Renal pelvis (tissue), 4 donors: Measurements from ENCODE around the gene EID3. TPM values are rescaled to one million over a fixed set of nuclear protein-coding genes. Genes with fewer than 3 reads are reported as not detected.
"Not testable (repeated sequence)": the region's sequence is repeated elsewhere in the genome, so short reads cannot be mapped to it uniquely, and the experiment has no call there.

Experiments
- DNase-seq: peaks from one replicate; pipeline ENCODE4 v3.0.0-alpha.2; 2013
- polyA plus RNA-seq, 3 donors: library from polyadenylated mRNA; unstranded; fragments of 120-200 nt; gene quantifications; one replicate each; pipeline ENCODE4 v1.2.1, GENCODE V29; 2013; ENCODE audit not compliant: insufficient read length in 3 of 3

EID3 gene
- polyA plus RNA-seq, 3 donors: 4.4 to 4.5 (median 4.5) TPM

GRCh38 chr12:104309446-104309993 lies 6.0 kb downstream of the EID3 start:
- DNase-seq: no peak

GRCh38 chr12:104310751-104311633 lies 7.5 kb downstream of the EID3 start:
- DNase-seq: no peak

DNA sequence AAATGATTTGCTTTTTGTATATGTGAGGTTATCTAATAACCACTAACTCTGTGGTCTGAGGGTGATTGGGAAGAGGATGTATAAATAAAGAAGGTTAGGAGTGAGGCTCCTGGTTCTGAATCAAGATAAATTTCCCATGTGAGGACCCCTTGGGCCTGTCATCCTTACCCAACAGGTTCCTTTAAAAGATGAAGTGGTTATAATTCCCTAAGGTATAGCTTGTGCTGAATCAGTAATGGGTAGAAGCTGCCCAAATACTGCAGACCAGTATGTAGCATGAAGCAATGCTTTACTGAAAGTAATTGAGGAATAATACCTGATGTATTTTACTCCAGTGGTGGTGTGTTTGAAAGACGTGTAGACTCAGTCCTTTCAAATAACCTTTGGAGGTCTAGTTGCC lies 8.7 kb downstream of the EID3 start:
- DNase-seq: no peak

DNA sequence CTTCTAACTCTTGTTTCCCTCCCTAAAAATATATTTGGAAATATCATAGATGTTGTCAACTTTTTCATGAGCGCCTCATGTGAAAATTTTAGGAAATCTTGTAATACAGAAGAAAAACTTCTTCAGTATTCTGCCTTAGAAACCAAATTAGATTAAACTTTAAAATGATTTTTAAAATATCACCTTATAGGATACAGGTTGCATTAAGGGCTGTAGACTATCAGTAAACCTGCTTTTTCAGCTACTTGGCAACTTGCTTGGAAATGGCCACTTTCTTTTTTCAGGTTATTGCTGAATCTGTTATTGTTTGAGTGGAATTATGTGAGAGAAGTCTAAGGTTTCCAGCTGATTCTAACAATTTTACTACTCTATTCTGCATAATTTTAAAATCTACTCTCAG lies 9.1 kb downstream of the EID3 start:
- DNase-seq: no peak

GRCh38 chr12:104313568-104314241 lies 10.2 kb downstream of the EID3 start:
- no peak for DNase-seq

- no peak for DNase-seq
Observed at GRCh38 chr12:104314242-104314614, 10.7 kb downstream of the EID3 start.

DNA sequence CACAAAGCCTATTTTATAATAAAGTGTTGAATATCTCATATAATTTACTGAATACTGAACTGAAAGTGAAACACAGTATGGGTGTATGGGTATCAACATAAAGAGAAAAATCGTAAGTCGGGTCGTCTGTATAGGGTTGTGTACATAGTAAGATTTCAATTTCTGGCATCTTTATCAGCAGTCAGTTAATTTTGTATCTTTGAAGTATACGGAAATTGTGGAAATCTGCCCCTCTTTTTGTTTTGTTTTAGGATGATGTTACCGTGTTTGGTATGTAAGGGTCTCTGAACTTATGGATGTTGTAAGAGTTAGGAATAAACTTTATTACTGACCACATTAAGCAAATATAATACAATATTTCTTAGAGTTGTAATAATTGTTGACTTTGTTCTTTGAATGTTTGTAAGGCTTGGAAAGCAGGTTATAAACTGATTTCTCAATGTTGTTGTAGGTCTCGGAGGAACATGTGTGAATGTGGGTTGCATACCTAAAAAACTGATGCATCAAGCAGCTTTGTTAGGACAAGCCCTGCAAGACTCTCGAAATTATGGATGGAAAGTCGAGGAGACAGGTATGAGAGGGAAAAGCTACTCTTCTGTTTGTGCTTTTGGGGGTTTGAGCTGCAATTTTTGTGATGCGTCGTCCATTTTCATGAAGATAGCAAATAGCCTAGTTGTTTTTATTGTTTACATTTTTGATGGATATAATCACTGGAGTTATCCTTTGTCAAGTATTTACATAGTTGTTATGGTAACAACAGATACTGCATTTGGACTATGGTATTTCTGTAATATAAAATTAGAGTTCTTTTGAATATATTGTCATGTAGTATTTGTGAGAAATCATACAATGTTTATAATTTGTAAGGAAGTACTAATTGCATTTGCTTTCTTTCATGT lies 12.0 kb downstream of the EID3 start:
- DNase-seq: no peak

GRCh38 chr12:104316936-104317335 lies 13.4 kb downstream of the EID3 start:
- DNase-seq: no peak

DNA sequence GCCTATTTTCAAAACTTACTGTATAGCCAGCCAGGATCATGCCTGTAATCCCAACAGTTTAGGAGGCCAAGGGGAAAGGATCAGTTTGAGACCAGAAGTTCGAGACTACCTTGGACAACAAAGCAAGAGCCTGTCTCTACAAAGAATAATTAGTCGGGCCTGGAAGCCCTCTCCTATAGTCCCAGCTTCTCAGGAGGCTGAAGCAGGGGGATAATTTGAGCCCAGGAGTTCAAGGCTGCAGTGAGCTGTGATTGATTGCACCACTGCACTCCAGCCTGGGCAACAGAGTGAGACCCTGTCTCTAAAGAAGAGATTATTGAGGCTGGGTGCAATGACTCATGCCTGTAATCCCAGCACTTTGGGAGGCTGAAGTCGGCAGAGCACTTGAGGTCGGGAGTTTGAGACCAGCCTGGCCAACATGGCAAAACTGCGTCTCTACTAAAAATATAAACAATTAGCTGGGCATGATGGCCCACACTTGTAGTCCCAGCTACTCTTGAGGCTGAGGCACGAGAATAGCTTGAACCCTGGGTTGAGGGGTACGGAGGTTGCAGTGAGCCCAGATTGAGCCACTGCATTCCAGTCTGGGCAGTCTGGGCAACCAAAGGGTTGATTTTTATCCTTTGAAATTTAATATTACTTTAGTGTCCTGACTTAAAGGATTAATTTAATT lies 14.1 kb downstream of the EID3 start:
- no peak for DNase-seq

DNA sequence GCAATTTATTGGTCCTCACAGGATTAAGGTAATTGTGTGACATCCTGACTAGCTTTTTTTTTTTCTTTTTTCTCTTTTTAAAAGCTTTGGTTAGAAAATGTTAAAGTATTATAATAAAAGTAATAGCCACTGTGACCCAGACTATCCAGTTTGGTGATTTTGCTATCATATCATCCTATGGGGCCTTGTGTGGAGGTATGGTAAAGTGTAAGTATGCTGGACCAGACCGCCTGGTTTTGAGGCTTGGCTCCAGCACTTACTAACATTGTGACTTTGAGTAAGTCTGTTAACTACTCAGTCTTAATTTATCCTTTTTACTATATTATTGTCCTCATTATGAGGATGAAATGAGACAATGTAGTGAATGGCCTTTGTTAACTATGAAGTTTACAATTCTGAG lies 15.5 kb downstream of the EID3 start:
- no peak for DNase-seq

DNA sequence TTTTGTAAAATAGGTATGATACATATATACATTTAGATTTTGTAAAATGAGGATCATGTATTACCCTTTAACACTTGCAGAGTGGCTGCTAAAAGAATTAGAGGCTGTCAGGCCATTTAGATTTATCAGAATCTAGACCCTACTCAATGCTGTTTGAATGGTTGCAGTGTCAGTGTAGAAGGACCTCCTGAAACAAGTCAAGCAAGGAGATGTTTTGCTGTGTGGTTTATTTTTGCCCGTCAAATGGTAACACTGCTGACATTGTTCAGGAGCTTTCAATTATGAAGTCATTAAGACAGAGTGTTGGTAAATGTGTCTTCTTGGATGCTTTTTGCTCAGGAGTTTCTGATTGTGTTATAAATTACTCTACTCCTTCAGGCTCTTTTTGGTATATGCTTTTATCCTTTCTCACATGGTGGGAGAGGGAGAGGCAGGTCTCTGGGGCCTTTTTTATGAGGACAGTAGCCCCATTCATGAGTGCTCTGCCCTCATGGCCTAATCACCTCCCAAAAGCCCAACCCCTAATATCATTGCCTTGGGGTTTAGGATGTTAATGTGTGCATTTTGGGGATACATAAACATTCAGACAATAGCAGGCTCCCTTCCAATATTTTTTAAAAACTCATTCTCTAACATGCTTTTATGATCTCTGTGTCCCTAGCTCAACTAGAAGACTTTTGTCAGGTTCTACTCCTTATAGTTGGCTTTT lies 16.5 kb downstream of the EID3 start:
- no peak for DNase-seq

- no peak for DNase-seq
Observed at GRCh38 chr12:104320627-104321024, 17.1 kb downstream of the EID3 start.

GRCh38 chr12:104321949-104322348 lies 18.4 kb downstream of the EID3 start:
- DNase-seq: no peak

DNA sequence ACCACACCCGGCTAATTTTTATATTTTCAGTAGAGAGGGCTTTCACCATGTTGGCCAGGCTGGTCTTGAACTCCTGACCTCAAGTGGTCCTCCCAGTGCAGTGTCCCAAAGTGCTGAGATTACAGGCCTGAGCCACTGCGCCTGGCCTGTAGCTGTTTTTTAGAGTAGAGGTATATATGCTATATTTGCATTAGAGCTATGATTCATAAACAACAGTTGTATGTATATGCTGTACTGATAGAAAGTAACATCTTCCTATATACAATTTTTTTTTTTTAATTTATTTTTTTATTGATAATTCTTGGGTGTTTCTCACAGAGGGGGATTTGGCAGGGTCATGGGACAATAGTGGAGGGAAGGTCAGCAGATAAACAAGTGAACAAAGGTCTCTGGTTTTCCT lies 19.0 kb downstream of the EID3 start:
- DNase-seq: not testable (repeated sequence)

GRCh38 chr12:104323899-104324298 lies 20.4 kb downstream of the EID3 start:
- DNase-seq: no peak

DNA sequence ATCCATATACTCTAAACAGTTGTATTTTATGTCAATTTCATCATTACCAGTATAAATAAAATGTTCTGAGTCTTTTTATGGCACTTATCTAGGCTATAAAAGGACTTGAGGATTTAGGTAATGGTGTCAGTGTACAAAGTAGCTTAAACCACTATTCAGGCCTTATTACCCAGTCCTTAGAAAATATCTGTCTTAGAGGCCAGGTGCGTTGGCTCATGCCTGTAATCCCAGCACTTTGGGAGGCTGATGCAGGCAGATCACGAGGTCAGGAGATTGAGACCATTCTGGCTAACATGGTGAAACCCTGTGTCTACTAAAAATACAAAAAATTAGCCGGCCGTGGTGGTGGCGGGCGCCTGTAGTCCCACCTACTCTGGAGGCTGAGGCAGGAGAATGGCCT lies 24.7 kb downstream of the EID3 start:
- DNase-seq: not testable (repeated sequence)

- no peak for DNase-seq
Observed at GRCh38 chr12:104328790-104329189, 25.3 kb downstream of the EID3 start.

- DNase-seq: no peak
Observed at GRCh38 chr12:104329707-104330532, 26.4 kb downstream of the EID3 start.

- no peak for DNase-seq
Observed at GRCh38 chr12:104331376-104331775, 27.8 kb downstream of the EID3 start.

DNA sequence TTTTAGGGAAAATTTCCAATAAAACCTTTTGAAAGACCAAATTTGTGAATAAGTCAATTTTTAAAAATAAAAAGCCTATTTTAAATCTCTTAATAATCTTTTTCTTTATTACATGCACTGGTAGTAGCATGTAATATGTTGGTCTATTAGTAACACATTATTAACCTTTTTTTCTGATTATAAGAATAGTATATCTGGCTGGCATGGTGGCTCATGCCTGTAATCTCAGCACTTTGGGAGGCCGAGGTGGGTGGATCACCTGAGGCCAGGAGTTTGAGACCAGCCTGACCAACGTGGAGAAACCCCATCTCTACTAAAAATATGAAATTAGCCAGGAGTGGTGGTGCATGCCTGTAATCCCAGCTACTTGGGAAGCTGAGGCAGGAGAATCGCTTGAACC lies 28.7 kb downstream of the EID3 start:
- not testable (repeated sequence) for DNase-seq
